D721Med (cell line): ENCODE data around the gene TTC16.

Source experiments
- DNase-seq: peaks from one replicate; pipeline ENCODE4 v3.0.0; 2011; ENCODE audit warnings: low spot score; ENCODE audit not compliant: insufficient read length
- FAIRE-seq: peaks from 2 replicates; lab custom pipeline; 2011; peaks lifted over from hg19 to GRCh38; lab: Jason Lieb, UNC
- CTCF ChIP-seq: IDR thresholded peaks from 2 replicates; pipeline ENCODE4 v1.5.1; 2012; ENCODE audit warnings: mild to moderate bottlenecking, control low read depth; ENCODE audit not compliant: insufficient read depth; ENCODE audit errors: missing control alignments

Gene TTC16

DNA sequence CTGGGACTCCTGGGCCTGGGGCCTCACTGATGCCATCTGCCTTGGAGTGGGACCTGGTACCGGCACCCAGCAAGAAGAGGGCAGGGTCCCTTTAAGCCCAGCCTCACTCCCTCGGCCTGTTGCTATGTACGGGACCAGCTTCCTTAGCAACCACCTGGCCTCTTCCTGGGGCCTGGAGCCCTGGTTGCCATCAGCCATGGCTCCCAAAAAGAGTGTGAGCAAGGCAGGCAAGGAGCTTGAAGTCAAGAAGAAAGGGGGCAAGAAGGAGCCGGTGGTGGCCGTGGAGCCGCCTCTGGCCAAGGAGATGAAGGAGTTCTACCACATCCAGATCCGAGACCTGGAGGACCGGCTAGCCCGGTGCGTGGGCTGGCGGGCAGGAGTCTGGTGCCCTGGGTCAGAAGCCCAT, 9.0 kb upstream of the TTC16 start, which contains the start of gene CFAP157:
Gene CFAP157, plus strand, starts transcription at position 153 of the 406 bp plus-strand sequence. Its CDS starts 44 bp downstream, at position 197.
- FAIRE-seq (no peak), DNase-seq (no peak)
- no peak for TF ChIP-seq CTCF

DNA sequence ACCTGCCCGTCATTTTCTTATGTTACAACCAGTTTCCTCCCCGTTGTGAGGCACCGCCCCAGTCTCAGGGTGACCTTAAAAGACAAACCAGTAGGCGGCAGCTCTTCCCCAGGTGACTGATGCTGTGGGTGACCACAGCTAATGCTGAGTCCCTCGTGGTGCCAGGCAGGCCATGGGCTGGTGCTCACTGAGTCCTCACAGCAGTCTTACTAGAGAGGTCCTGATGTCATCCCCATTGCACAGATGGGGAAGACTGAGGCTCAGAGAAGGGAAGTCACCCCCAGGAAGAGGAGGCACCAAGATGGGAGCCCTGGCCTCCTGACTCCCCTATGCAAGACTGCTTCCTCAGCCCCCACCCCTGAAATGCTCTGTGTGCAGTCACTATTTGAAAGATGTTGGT, 8.1 kb upstream of the TTC16 start:
- DNase-seq (no peak), FAIRE-seq (no peak)
- no peak for TF ChIP-seq CTCF

DNA sequence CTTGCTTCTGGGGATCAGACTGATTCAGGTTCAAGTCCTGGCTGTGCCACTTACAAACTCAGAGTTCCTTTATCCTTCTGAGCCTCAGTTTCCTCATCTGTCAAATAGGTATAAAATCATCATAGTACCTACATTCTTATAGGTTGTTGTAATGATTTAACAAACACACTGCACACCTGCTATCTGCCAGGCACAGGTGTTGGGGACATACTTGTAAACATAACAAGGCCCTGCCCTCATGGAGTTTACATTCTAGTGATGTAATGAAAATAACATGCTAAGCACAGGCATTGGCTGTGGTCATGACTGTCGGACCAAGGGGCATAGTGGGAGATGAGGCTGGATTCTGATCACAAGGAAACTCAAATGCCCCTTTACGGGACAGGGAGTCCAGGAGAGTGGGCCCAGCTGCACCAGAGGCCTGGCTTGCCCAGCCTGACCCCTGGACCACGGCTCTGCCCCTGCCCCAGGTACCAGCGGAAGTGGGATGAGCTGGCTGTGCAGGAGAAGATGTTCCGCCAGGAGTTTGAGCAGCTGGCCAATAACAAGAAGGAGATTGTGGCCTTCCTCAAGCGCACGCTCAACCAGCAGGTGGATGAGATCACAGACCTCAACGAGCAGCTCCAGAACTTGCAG, 6.8 kb upstream of the TTC16 start:
- DNase-seq (no peak), FAIRE-seq (no peak)
- TF ChIP-seq CTCF, result no peak

GRCh38 chr9:127710204-127710783, 5.6 kb upstream of the TTC16 start:
- FAIRE-seq, result no peak
- no peak for DNase-seq
- no peak for TF ChIP-seq CTCF

DNA sequence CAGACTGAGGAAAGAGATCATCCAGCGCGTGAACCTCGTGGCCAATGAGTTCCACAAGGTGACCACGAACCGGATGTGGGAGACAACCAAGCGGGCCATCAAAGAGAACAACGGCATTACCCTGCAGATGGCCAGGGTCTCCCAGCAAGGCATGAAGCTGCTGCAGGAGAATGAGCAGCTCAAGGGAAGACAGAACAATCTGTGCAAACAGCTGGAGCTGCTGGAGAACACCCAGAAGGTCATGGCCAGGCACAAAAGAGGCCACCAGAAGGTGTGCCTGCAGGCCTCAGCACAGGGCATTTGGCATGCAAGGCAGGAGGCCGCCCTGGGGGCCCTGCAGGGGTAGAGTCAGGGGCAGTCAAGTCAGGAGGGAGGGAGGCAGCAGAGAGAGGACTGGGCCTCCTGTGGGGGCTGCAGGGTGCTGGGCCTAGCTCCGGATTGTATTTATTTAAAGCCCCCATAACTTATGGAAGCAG, 4.6 kb upstream of the TTC16 start:
- DNase-seq, result no peak
- no peak for TF ChIP-seq CTCF
- FAIRE-seq, result no peak

GRCh38 chr9:127711831-127712274, 4.0 kb upstream of the TTC16 start:
- DNase-seq, result no peak
- FAIRE-seq, result no peak
- TF ChIP-seq CTCF, result no peak

- FAIRE-seq (no peak), DNase-seq (no peak)
- TF ChIP-seq CTCF, result no peak
These were observed 3.5 kb upstream of the TTC16 start for GRCh38 chr9:127712371-127712770.
